HepG2 (cell line): ENCODE measurements around the gene CCDC57. TPM values are rescaled to one million over a fixed set of nuclear protein-coding genes. Genes with fewer than 3 reads are reported as not detected.

Experiments
- FOSL1 ChIP-seq: sonication (generic); formaldehyde crosslinking; IDR thresholded peaks from 2 replicates; pipeline ENCODE4 v1.9.0; 2021; ENCODE audit warnings: missing genetic modification reagents, borderline replicate concordance
- HMGA1 ChIP-seq: sonication (generic); formaldehyde crosslinking; conservative IDR thresholded peaks from 2 replicates; pipeline ENCODE4 v1.4.0; 2020; ENCODE audit warnings: missing genetic modification reagents
- KLF15 ChIP-seq: sonication (generic); formaldehyde crosslinking; IDR thresholded peaks from 2 replicates; pipeline ENCODE4 v1.8.1; 2023; ENCODE audit warnings: borderline replicate concordance, mild to moderate bottlenecking, inconsistent platforms, missing genetic modification reagents, mixed read lengths
- SATB2 ChIP-seq: sonication (generic); formaldehyde crosslinking; IDR thresholded peaks from 2 replicates; pipeline ENCODE4 v1.5.0; 2020; ENCODE audit warnings: missing genetic modification reagents
- SMAD9 ChIP-seq: sonication (generic); formaldehyde crosslinking; IDR thresholded peaks from 2 replicates; pipeline ENCODE4 v1.5.1; 2020; ENCODE audit warnings: mild to moderate bottlenecking, missing genetic modification reagents
- ZFP37 ChIP-seq: sonication (generic); formaldehyde crosslinking; IDR thresholded peaks from 2 replicates; pipeline ENCODE4 v1.4.0; 2020; ENCODE audit warnings: missing genetic modification reagents, borderline replicate concordance
- ZFP90 ChIP-seq: sonication (generic); formaldehyde crosslinking; IDR thresholded peaks from 2 replicates; pipeline ENCODE4 v1.8.0; 2022; ENCODE audit warnings: missing genetic modification reagents, mild to moderate bottlenecking, inconsistent platforms, borderline replicate concordance
- polyA plus RNA-seq, 8 experiments: library from polyadenylated mRNA; depleted of rRNA in 3 of 8; stranded (reverse) in 7 of 8; unstranded in 1 of 8; fragments of >200 nt; fragmentation: Illumina TruSeq in 4 of 8; extraction: Trizol in 4 of 8; gene quantifications; 2 replicates each; pipeline versions ENCODE4 v1.2.1 to v1.2.3, GENCODE V29; 2011 to 2016; ENCODE audit warnings: low read depth in 4 of 8, missing spikeins in 1 of 8, mixed read lengths in 1 of 8; ENCODE audit not compliant: insufficient read depth in 1 of 8
- total RNA-seq, 5 experiments: library from RNA; depleted of rRNA; stranded (reverse); fragments of >200 nt; fragmentation: Illumina TruSeq; extraction: Trizol; gene quantifications; 2 replicates each; pipeline ENCODE4 v1.2.3, GENCODE V29; 2016; ENCODE audit warnings: low read depth in 1 of 5
- TF ChIP-seq, protein P1 (sequence below), 2 experiments: sonication (generic) in 1 of 2; formaldehyde crosslinking in 1 of 2; IDR thresholded peaks; 2 replicates each; pipeline versions ENCODE4 v1.4.0 to v1.6.1; 2016 to 2020; ENCODE audit warnings: borderline replicate concordance in 1 of 2, low read depth in 1 of 2, mild to moderate bottlenecking in 1 of 2, missing genetic modification reagents in 1 of 2
- TF ChIP-seq, protein P2 (sequence below): sonication (generic); formaldehyde crosslinking; IDR thresholded peaks from 2 replicates; pipeline ENCODE4 v1.5.1; 2020; ENCODE audit warnings: mild to moderate bottlenecking, missing genetic modification reagents, moderate library complexity
- TF ChIP-seq, protein P3 (sequence below): IDR thresholded peaks from 2 replicates; pipeline ENCODE4 v1.6.1; 2016; ENCODE audit warnings: mild to moderate bottlenecking
- TF ChIP-seq, protein P4 (sequence below): sonication (generic); formaldehyde crosslinking; IDR thresholded peaks from 2 replicates; pipeline ENCODE4 v1.5.1; 2020; ENCODE audit warnings: missing genetic modification reagents, mild to moderate bottlenecking, borderline replicate concordance
- TF ChIP-seq, protein P5 (sequence below): sonication (generic); formaldehyde crosslinking; IDR thresholded peaks from 2 replicates; pipeline ENCODE4 v1.8.1; 2022; ENCODE audit warnings: low read depth, mild to moderate bottlenecking, missing genetic modification reagents

The CCDC57 gene
- total and polyA plus RNA-seq, 2 of the 13 experiments (the other 11 are each of a cell fraction or from before 2014, with no cell fraction given) = 59.3 to 59.9 TPM

DNA sequence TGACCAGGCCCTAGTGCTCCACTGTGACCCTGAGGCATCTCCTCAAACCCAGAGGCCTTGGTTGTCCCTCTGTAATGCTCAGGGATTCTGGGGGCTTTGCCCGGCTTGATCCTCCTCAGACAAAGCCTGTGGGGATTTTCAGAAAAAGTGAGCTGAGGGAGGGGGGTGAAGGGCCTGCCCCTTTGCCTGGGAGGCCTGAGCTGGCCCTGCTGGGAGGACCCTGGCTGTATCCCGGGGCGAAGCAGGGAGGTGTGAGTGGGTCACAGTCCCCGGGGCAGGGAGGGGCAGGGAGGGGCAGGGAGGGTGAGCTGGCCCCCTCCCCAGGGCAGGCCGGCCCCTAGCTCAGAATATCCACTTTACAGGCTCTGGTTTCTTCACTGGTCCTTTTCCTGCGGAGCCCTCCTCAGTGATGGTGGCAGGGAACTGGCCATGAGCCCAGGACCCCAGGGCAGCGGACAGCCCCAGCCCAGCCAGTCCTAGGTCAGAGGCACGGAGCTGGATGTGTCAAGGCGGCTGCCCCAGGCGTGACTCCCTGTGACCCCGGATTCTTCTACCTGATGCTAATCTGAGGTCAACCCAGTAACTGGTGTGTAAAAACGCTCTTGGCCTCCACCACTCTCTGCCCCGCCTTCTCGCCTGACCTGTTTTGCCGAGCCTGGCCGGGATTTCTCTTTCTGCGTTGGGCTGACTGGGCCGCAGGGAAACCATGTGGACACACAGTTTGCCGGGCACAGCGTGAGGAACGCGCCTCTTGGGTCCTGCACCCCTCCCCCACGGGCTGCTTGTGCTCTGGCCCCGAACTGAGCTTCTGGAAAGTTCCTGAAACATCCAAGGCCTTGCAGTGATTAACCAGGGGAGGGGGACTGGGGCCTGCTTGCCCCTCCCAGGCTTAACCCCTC lies 108.8 kb downstream of the CCDC57 start (continued):
- TF ChIP-seq, protein P1, sequence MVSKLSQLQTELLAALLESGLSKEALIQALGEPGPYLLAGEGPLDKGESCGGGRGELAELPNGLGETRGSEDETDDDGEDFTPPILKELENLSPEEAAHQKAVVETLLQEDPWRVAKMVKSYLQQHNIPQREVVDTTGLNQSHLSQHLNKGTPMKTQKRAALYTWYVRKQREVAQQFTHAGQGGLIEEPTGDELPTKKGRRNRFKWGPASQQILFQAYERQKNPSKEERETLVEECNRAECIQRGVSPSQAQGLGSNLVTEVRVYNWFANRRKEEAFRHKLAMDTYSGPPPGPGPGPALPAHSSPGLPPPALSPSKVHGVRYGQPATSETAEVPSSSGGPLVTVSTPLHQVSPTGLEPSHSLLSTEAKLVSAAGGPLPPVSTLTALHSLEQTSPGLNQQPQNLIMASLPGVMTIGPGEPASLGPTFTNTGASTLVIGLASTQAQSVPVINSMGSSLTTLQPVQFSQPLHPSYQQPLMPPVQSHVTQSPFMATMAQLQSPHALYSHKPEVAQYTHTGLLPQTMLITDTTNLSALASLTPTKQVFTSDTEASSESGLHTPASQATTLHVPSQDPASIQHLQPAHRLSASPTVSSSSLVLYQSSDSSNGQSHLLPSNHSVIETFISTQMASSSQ (IDR thresholded peaks at IDR 0.05; ENCODE audit: low read depth) = peak; percentile 33; the same call in 1 of the 2 replicates
- TF ChIP-seq, protein P1 (CRISPR knock-in tag; IDR thresholded peaks at IDR 0.05; ENCODE audit: borderline replicate concordance) = peak; percentile 78; the same call in 1 of the 2 replicates
- 0 out of 2 replicates have a peak, but pooled peaks have one; percentile 17 for TF ChIP-seq KLF15 (CRISPR knock-in tag)
- TF ChIP-seq, protein P2, sequence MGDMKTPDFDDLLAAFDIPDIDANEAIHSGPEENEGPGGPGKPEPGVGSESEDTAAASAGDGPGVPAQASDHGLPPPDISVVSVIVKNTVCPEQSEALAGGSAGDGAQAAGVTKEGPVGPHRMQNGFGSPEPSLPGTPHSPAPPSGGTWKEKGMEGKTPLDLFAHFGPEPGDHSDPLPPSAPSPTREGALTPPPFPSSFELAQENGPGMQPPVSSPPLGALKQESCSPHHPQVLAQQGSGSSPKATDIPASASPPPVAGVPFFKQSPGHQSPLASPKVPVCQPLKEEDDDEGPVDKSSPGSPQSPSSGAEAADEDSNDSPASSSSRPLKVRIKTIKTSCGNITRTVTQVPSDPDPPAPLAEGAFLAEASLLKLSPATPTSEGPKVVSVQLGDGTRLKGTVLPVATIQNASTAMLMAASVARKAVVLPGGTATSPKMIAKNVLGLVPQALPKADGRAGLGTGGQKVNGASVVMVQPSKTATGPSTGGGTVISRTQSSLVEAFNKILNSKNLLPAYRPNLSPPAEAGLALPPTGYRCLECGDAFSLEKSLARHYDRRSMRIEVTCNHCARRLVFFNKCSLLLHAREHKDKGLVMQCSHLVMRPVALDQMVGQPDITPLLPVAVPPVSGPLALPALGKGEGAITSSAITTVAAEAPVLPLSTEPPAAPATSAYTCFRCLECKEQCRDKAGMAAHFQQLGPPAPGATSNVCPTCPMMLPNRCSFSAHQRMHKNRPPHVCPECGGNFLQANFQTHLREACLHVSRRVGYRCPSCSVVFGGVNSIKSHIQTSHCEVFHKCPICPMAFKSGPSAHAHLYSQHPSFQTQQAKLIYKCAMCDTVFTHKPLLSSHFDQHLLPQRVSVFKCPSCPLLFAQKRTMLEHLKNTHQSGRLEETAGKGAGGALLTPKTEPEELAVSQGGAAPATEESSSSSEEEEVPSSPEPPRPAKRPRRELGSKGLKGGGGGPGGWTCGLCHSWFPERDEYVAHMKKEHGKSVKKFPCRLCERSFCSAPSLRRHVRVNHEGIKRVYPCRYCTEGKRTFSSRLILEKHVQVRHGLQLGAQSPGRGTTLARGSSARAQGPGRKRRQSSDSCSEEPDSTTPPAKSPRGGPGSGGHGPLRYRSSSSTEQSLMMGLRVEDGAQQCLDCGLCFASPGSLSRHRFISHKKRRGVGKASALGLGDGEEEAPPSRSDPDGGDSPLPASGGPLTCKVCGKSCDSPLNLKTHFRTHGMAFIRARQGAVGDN (CRISPR knock-in tag) = peak; percentile 99
- TF ChIP-seq HMGA1 (CRISPR knock-in tag) = no peak
- TF ChIP-seq, protein P3, sequence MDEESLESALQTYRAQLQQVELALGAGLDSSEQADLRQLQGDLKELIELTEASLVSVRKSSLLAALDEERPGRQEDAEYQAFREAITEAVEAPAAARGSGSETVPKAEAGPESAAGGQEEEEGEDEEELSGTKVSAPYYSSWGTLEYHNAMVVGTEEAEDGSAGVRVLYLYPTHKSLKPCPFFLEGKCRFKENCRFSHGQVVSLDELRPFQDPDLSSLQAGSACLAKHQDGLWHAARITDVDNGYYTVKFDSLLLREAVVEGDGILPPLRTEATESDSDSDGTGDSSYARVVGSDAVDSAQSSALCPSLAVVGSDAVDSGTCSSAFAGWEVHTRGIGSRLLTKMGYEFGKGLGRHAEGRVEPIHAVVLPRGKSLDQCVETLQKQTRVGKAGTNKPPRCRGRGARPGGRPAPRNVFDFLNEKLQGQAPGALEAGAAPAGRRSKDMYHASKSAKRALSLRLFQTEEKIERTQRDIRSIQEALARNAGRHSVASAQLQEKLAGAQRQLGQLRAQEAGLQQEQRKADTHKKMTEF (CRISPR knock-in tag) = peak; percentile 89
- TF ChIP-seq, protein P4, sequence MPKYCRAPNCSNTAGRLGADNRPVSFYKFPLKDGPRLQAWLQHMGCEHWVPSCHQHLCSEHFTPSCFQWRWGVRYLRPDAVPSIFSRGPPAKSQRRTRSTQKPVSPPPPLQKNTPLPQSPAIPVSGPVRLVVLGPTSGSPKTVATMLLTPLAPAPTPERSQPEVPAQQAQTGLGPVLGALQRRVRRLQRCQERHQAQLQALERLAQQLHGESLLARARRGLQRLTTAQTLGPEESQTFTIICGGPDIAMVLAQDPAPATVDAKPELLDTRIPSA (CRISPR knock-in tag) = 0 out of 2 replicates have a peak, but pooled peaks have one; percentile 50
- TF ChIP-seq SATB2 = 0 out of 2 replicates have a peak, but pooled peaks have one; percentile 29
- TF ChIP-seq FOSL1 = no peak; the same call in 1 of the 2 replicates
- TF ChIP-seq ZFP90 (CRISPR knock-in tag) = peak; percentile 80; the same call in 1 of the 2 replicates
- peak; percentile 87; the same call in 1 of the 2 replicates for TF ChIP-seq ZFP37
- 0 out of 2 replicates have a peak, but pooled peaks have one; percentile 60 for TF ChIP-seq SMAD9 (CRISPR knock-in tag)
- TF ChIP-seq, protein P5, sequence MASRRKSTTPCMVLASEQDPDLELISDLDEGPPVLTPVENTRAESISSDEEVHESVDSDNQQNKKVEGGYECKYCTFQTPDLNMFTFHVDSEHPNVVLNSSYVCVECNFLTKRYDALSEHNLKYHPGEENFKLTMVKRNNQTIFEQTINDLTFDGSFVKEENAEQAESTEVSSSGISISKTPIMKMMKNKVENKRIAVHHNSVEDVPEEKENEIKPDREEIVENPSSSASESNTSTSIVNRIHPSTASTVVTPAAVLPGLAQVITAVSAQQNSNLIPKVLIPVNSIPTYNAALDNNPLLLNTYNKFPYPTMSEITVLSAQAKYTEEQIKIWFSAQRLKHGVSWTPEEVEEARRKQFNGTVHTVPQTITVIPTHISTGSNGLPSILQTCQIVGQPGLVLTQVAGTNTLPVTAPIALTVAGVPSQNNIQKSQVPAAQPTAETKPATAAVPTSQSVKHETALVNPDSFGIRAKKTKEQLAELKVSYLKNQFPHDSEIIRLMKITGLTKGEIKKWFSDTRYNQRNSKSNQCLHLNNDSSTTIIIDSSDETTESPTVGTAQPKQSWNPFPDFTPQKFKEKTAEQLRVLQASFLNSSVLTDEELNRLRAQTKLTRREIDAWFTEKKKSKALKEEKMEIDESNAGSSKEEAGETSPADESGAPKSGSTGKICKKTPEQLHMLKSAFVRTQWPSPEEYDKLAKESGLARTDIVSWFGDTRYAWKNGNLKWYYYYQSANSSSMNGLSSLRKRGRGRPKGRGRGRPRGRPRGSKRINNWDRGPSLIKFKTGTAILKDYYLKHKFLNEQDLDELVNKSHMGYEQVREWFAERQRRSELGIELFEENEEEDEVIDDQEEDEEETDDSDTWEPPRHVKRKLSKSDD (CRISPR knock-in tag) = peak; percentile 79
